HG03060 (cell line): ENCODE data around the gene KCNQ1.

Experiments
- ATAC-seq: cut with Tn5 transposase; IDR thresholded peaks from one replicate; pipeline ENCODE4 v1.9.1; 2021; ENCODE audit warnings: low read depth, moderate number of reproducible peaks; ENCODE audit not compliant: unreplicated experiment

Gene KCNQ1

GRCh38 chr11:2440646-2441045 lies 4.2 kb upstream of the KCNQ1 start:
- ATAC-seq, result no peak

- no peak for ATAC-seq
Observed at GRCh38 chr11:2441171-2441570, 3.6 kb upstream of the KCNQ1 start.

- ATAC-seq, result no peak
Observed at GRCh38 chr11:2442589-2442988, 2.2 kb upstream of the KCNQ1 start.

GRCh38 chr11:2443406-2443805 lies 1.4 kb upstream of the KCNQ1 start:
- no peak for ATAC-seq

GRCh38 chr11:2443881-2444820 lies 657 bp upstream of the KCNQ1 start, which contains the start of gene TRPM5:
TSS of gene TRPM5 (minus strand) at chr11:2444514. CDS start at chr11:2423036, 21,478 bp downstream.
- ATAC-seq, result no peak

GRCh38 chr11:2445746-2446551 lies 1.1 kb downstream of the KCNQ1 start:
- ATAC-seq, result no peak

GRCh38 chr11:2446590-2447252 lies 1.9 kb downstream of the KCNQ1 start:
- no peak for ATAC-seq

- ATAC-seq, result no peak
Observed at GRCh38 chr11:2447253-2447950, 2.6 kb downstream of the KCNQ1 start.

- ATAC-seq, result no peak
Observed at GRCh38 chr11:2447951-2448650, 3.3 kb downstream of the KCNQ1 start.

- ATAC-seq, result no peak
Observed at GRCh38 chr11:2448661-2449547, 4.1 kb downstream of the KCNQ1 start.

GRCh38 chr11:2449548-2450320 lies 4.9 kb downstream of the KCNQ1 start:
- ATAC-seq, result no peak

- no peak for ATAC-seq
Observed at GRCh38 chr11:2450321-2451041, 5.7 kb downstream of the KCNQ1 start.

GRCh38 chr11:2451336-2451735 lies 6.5 kb downstream of the KCNQ1 start:
- no peak for ATAC-seq

GRCh38 chr11:2451916-2452315 lies 7.1 kb downstream of the KCNQ1 start:
- no peak for ATAC-seq

- no peak for ATAC-seq
Observed at GRCh38 chr11:2452321-2453012, 7.7 kb downstream of the KCNQ1 start.

- no peak for ATAC-seq
Observed at GRCh38 chr11:2453436-2453835, 8.6 kb downstream of the KCNQ1 start.

GRCh38 chr11:2458321-2458720 lies 13.5 kb downstream of the KCNQ1 start:
- ATAC-seq, result no peak
